ENCODE results near the gene FSTL5.

- no peak for TF ChIP-seq CTCF (IDR thresholded peaks at IDR 0.05)
- TF ChIP-seq POLR2A (IDR thresholded peaks at IDR 0.05) = no peak
Observed at GRCh38 chr4:161920304-161921052, 243.3 kb downstream of the FSTL5 start.

Data from esophagus squamous epithelium (tissue), 4 donors.